MCF 10A (cell line): Measurements from ENCODE around the gene PTS. TPM values are rescaled to one million over a fixed set of nuclear protein-coding genes. Genes with fewer than 3 reads are reported as not detected.

Source experiments
- BruUV-seq: library from RNA; stranded (reverse); fragments of 400-500 nt; replicated peaks from 2 replicates; lab custom pipeline; 2021; lab: Mats Ljungman, UMichigan
- CTCF ChIA-PET: fragments of 300-600 bp; sonication (Branson Sonifier 250); formaldehyde crosslinking; extraction: SDS; loops from one replicate; lab custom pipeline; 2021; ENCODE audit warnings: antibody characterized with exemption, inconsistent platforms; lab: Yijun Ruan, JAX
- POLR2A ChIA-PET: fragments of 300-600, 350-650 bp; sonication (Branson Sonifier 250); formaldehyde crosslinking; extraction: SDS; loops from one replicate; lab custom pipeline; 2020; ENCODE audit warnings: antibody characterized with exemption, inconsistent platforms; lab: Yijun Ruan, JAX
- DNase-seq: peaks from one replicate; pipeline ENCODE4 v3.0.0-alpha.2; 2018; ENCODE audit not compliant: unreplicated experiment
- H3K27ac Mint-ChIP-seq: one replicate; pipeline ENCODE4 v1.8.0; 2022; ENCODE audit warnings: mild to moderate bottlenecking, low read depth, mixed read lengths; ENCODE audit not compliant: unreplicated experiment
- H3K27me3 Mint-ChIP-seq: one replicate; pipeline ENCODE4 v1.8.0; 2022; ENCODE audit warnings: mixed read lengths; ENCODE audit not compliant: insufficient read depth, unreplicated experiment
- H3K36me3 Mint-ChIP-seq: one replicate; pipeline ENCODE4 v1.8.0; 2022; ENCODE audit warnings: mild to moderate bottlenecking, moderate library complexity, mixed read lengths; ENCODE audit not compliant: insufficient read depth, unreplicated experiment
- H3K4me1 Mint-ChIP-seq: one replicate; pipeline ENCODE4 v1.8.0; 2022; ENCODE audit warnings: mixed read lengths; ENCODE audit not compliant: insufficient read depth, unreplicated experiment
- H3K4me3 Mint-ChIP-seq: one replicate; pipeline ENCODE4 v1.8.0; 2022; ENCODE audit warnings: mild to moderate bottlenecking, moderate library complexity, mixed read lengths; ENCODE audit not compliant: unreplicated experiment
- H3K9me3 Mint-ChIP-seq: one replicate; pipeline ENCODE4 v1.8.0; 2022; ENCODE audit warnings: mixed read lengths; ENCODE audit not compliant: unreplicated experiment
- intact Hi-C: fragments of 100-400 bp; cut with micrococcal nuclease; formaldehyde crosslinking; loops from 2 replicates; pipeline ENCODE4 v1.14.1; 2022
- total RNA-seq: library from RNA; stranded (reverse); gene quantifications from 2 replicates; pipeline ENCODE4 v1.2.3, GENCODE V29; 2022
- TF ChIP-seq, protein P1 (sequence below): fragments of 200-600 bp; IDR thresholded peaks from one replicate; pipeline ENCODE4 v1.8.0; 2022; ENCODE audit warnings: antibody characterized with exemption, mild to moderate bottlenecking; ENCODE audit not compliant: unreplicated experiment

Gene PTS
- total RNA-seq, 1 experiment from 2014 or later = 68.3 TPM

DNA sequence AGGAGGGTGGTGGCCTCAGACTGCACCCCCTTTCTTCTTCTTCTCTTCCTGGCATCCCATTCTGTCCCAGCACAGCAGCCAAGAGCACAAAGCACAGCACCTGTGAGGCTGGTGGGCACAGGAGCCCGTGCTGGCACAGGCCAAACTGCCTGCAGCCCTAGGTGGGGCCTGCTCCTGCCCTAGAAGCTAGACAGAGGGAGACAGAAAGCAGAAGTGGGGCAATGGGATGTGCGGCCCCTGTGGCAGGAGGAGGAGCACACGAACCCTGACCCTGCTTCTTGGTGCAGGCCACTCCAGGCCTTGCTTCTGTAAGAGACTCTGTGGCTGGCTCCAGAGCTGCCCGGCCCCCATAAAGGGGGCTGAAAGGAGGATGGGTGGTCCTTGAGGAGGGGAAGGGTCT, 3.9 kb upstream of the PTS start:
- POLR2A ChIA-PET = interaction anchor here (0.7 to 2.0 kb wide), 8 partner anchors 53 to 962 kb away, joined by 3 to 14 read pairs (median 5); no protein-coding TSS in a partner anchor

DNA sequence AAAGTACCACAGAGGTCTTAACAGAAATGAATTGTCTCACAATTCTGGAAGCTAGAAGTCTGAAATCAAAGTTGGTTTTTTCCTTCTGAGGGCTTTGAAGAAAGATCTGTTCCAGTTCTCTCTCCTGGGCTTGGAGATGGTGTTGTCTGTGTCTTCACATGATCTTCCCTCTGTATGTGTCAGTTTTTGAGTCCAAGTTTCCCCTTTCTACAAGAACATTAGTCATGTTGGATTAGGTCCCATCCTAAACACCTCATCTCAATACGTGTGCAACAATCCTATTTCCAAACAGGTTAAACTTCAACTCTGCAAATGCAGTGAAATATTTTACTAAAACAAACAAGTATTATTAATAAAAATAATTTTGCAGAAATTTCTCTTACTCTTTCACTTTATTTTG, 3.1 kb upstream of the PTS start:
- TF ChIP-seq, protein P1, sequence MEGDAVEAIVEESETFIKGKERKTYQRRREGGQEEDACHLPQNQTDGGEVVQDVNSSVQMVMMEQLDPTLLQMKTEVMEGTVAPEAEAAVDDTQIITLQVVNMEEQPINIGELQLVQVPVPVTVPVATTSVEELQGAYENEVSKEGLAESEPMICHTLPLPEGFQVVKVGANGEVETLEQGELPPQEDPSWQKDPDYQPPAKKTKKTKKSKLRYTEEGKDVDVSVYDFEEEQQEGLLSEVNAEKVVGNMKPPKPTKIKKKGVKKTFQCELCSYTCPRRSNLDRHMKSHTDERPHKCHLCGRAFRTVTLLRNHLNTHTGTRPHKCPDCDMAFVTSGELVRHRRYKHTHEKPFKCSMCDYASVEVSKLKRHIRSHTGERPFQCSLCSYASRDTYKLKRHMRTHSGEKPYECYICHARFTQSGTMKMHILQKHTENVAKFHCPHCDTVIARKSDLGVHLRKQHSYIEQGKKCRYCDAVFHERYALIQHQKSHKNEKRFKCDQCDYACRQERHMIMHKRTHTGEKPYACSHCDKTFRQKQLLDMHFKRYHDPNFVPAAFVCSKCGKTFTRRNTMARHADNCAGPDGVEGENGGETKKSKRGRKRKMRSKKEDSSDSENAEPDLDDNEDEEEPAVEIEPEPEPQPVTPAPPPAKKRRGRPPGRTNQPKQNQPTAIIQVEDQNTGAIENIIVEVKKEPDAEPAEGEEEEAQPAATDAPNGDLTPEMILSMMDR = no peak
- DNase-seq = peak; percentile 43
- ChIA-PET CTCF (interaction anchor here (0.6 to 15.5 kb wide), 7 partner anchors 58 to 132 kb away, joined by 3 to 428 read pairs (median 3); no protein-coding TSS in a partner anchor), POLR2A (interaction anchor here (0.6 to 1.9 kb wide), 10 partner anchors 9 to 296 kb away, joined by 3 to 7 read pairs (median 4); no protein-coding TSS in a partner anchor)
- intact Hi-C loops = loop anchor here (10.0 kb wide), 3 partner anchors 332 to 892 kb away; no protein-coding TSS in a partner anchor
- Mint-ChIP-seq H3K9me3 (no peaks in the 10 kb centered on the region), H3K27ac (no peak overlapping the region), H3K4me3 (no peak overlapping the region), H3K36me3 (peaks cover 16% of the 10 kb centered on the region), H3K27me3 (no peaks in the 10 kb centered on the region), H3K4me1 (peaks cover 28% of the 10 kb centered on the region)
- no TSS peak for BruUV-seq

More for the DNA sequence above, 3.9 kb upstream of the PTS start:
- Mint-ChIP-seq H3K27me3 (no peaks in the 10 kb centered on the region), H3K4me3 (no peak overlapping the region), H3K36me3 (peaks cover 9% of the 10 kb centered on the region), H3K9me3 (no peaks in the 10 kb centered on the region), H3K27ac (no peak overlapping the region), H3K4me1 (peaks cover 24% of the 10 kb centered on the region)
- TF ChIP-seq, protein P1 = no peak
- no TSS peak for BruUV-seq
- intact Hi-C loops = loop anchor here (10.0 kb wide), 3 partner anchors 332 to 892 kb away; no protein-coding TSS in a partner anchor
- CTCF ChIA-PET = interaction anchor here (0.9 to 15.5 kb wide), 5 partner anchors 47 to 110 kb away, joined by 3 to 428 read pairs (median 4); partner anchors contain the start of gene BCO2
- DNase-seq = no peak

DNA sequence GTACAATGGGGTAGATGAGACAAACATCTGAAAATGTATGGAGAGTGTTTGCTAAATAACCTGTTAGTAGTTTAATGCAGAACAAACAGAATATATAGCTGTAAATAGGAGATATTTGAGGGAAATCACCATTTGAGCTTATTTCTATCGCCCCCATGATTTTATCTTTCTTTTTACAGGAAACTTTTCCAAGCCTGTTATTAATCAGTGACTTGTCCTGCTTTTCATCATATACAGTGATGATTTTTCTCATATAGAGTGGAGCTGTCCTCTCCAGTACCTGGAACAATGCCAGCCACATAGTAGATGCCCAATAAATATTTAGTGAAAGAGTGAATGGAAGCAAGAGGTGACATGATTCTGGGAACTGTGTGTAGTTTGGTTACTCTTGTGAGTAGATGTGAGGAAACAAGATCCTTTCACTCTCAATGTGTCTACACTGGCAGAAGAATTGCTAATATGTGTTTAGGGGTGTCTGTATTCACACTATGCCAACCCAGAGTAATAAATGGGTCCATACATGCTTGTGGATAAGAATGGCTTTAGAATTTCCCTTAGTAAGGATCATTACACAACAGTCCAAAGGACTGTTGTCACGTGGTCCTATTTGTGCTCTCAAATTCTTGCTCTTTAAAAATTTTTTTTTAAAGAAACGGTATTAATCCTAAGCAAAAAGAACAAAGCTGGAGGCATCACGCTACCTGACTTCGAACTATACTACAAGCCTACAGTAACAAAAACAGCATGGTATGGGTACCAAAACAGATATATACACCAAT, 2.3 kb upstream of the PTS start:
- CTCF ChIA-PET = interaction anchor here (0.6 to 15.5 kb wide), 5 partner anchors 47 to 110 kb away, joined by 3 to 428 read pairs (median 4); no protein-coding TSS in a partner anchor
- Mint-ChIP-seq H3K27ac (no peak overlapping the region), H3K27me3 (no peaks in the 10 kb centered on the region), H3K36me3 (peaks cover 23% of the 10 kb centered on the region), H3K4me1 (peaks cover 28% of the 10 kb centered on the region), H3K9me3 (no peaks in the 10 kb centered on the region), H3K4me3 (no peak overlapping the region)
- POLR2A ChIA-PET = interaction anchor here (1.0 to 1.9 kb wide), 8 partner anchors 8 to 297 kb away, joined by 3 to 7 read pairs (median 5); no protein-coding TSS in a partner anchor
- TF ChIP-seq, protein P1 = no peak
- no peak for DNase-seq
- no TSS peak for BruUV-seq
- intact Hi-C loops = loop anchor here (10.0 kb wide), 3 partner anchors 331 to 891 kb away; no protein-coding TSS in a partner anchor

DNA sequence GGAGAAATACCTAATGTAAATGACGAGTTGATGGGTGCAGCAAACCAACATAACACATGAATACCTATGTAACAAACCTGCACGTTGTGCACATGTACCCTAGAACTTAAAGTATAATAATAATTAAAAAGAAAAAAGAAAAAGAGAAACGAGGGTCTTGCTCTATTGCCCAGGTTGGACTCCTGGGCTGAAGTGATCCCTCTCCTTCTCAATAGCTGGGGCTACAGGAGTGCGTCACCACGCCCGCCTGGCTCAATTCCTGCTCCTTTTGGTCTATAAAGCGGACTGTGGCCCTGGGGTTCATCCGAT, 521 bp upstream of the PTS start:
- H3K4me3 Mint-ChIP-seq = peak overlapping the region; percentile 88
- peaks cover 22% of the 10 kb centered on the region for H3K4me1 Mint-ChIP-seq
- ChIA-PET CTCF (interaction anchor here (0.6 to 15.5 kb wide), 4 partner anchors 10 to 1829 kb away, joined by 3 to 428 read pairs (median 4); no protein-coding TSS in a partner anchor), POLR2A (interaction anchor here (0.6 to 2.4 kb wide), 10 partner anchors 22 to 575 kb away, joined by 3 to 11 read pairs (median 4); partner anchors contain the start of gene IL18)
- H3K9me3 Mint-ChIP-seq = no peaks in the 10 kb centered on the region
- TF ChIP-seq, protein P1 = no peak
- intact Hi-C loops = loop anchor here (10.0 kb wide), 3 partner anchors 329 to 889 kb away; no protein-coding TSS in a partner anchor
- H3K27ac Mint-ChIP-seq = peak overlapping the region; percentile 96
- no peaks in the 10 kb centered on the region for H3K27me3 Mint-ChIP-seq
- peaks cover 41% of the 10 kb centered on the region for H3K36me3 Mint-ChIP-seq
- DNase-seq = no peak
- BruUV-seq = TSS peak; percentile 87
